AG09319 (cell line): ENCODE measurements around the gene LMF2.

Experiments
- DNase-seq: peaks from one replicate; pipeline ENCODE4 v3.0.0-alpha.2; 2010; ENCODE audit warnings: low read depth; ENCODE audit errors: extremely low read depth
- CTCF ChIP-seq: IDR thresholded peaks from 2 replicates; pipeline ENCODE4 v1.5.1; 2011; ENCODE audit warnings: low read depth, mild to moderate bottlenecking, inconsistent platforms, low read length, moderate library complexity

LMF2 gene

GRCh38 chr22:50481440-50482106 lies 25.9 kb downstream of the LMF2 start, which contains the start of gene ADM2:
Gene ADM2, plus strand, starts transcription at chr22:50481543. Its CDS starts 305 bp downstream, at chr22:50481848.
- peak; percentile 31 for DNase-seq
- no peak for TF ChIP-seq CTCF

GRCh38 chr22:50481045-50481439 lies 26.5 kb downstream of the LMF2 start:
- no peak for TF ChIP-seq CTCF
- no peak for DNase-seq

- no peak for TF ChIP-seq CTCF
- DNase-seq, result no peak
These were observed 27.8 kb downstream of the LMF2 start for GRCh38 chr22:50479721-50480120.

GRCh38 chr22:50477923-50478322 lies 29.6 kb downstream of the LMF2 start:
- TF ChIP-seq CTCF, result no peak

GRCh38 chr22:50476868-50477267 lies 30.6 kb downstream of the LMF2 start:
- TF ChIP-seq CTCF, result no peak
- DNase-seq, result no peak

More at GRCh38 chr22:50477923-50478322, 29.6 kb downstream of the LMF2 start:
- no peak for DNase-seq

GRCh38 chr22:50475652-50476002 lies 31.9 kb downstream of the LMF2 start:
- no peak for TF ChIP-seq CTCF
- DNase-seq, result no peak

- DNase-seq, result peak; percentile 65
- no peak for TF ChIP-seq CTCF
These were observed 32.5 kb downstream of the LMF2 start, which contains the start of gene SBF1 for GRCh38 chr22:50474710-50475651. Gene SBF1, minus strand, starts transcription at chr22:50475035. Its CDS starts 195 bp downstream, at chr22:50474840.
